ENCODE measurements around the gene HSPA8. TPM values are rescaled to one million over a fixed set of nuclear protein-coding genes. Genes with fewer than 3 reads are reported as not detected.

The HSPA8 gene
- total RNA-seq, result 1,000 to 10,000 TPM; 2,408 to 2,413 TPM

GRCh38 chr11:123061403-123062157 is at the start of gene HSPA8:
Gene HSPA8, minus strand, starts transcription at chr11:123062136. Its CDS starts 812 bp downstream, at chr11:123061324.
- H3K4me3 Mint-ChIP-seq, result peak within 1 kb of the TSS; percentile 98
- H3K27ac Mint-ChIP-seq, result peak within 1 kb of the TSS; percentile 95
- DNase-seq (peak; percentile 82), ATAC-seq (peak; percentile 61)
- H3K36me3 Mint-ChIP-seq (ENCODE audit: low read depth), result peaks cover 77% of the 10 kb centered on the region
- peaks cover 39% of the 10 kb centered on the region for H3K4me1 Mint-ChIP-seq (ENCODE audit: low read depth)
- no peaks in the 10 kb centered on the region for H3K27me3 Mint-ChIP-seq (ENCODE audit: low read depth)
- H3K9me3 Mint-ChIP-seq (ENCODE audit: insufficient read depth), result no peaks in the 10 kb centered on the region
- POLR2A ChIA-PET, result interaction anchor here (0.6 to 8.6 kb wide), 34 partner anchors 8 to 1769 kb away, joined by 3 to 129 read pairs (median 4); partner anchors contain the start of genes JHY and SC5D
- CTCF ChIA-PET, result interaction anchor here (0.6 to 2.7 kb wide), 9 partner anchors 8 to 211 kb away, joined by 3 to 16 read pairs (median 3); no protein-coding TSS in a partner anchor

DNA sequence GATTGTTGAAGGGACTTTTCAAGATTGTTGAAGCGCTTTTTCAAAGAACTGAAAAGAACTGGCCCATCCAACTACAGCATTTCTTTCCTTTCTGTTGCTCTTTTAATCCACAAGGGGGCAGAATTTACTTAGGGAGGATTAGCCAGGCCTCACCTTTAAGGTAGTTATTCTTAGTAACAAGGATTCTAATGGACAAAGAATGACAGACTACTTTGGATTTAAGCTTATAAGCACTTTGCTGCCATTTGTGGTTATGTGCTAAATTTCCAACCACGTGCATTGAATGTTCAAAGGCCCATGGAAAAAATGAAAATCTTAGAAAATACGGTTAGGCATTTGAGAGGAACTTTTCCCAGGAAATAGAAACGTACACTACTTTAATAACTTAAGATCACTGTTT is 49.5 kb upstream of the HSPA8 start:
- peaks cover 13% of the 10 kb centered on the region for H3K27me3 Mint-ChIP-seq (ENCODE audit: low read depth)
- peak; percentile 73 for ATAC-seq
- POLR2A ChIA-PET, result no interaction called here
- H3K4me3 Mint-ChIP-seq, result no peak overlapping the region
- CTCF ChIA-PET, result interaction anchor here (0.6 to 15.1 kb wide), 31 partner anchors 9 to 296 kb away, joined by 3 to 279 read pairs (median 4); no protein-coding TSS in a partner anchor
- no peak for DNase-seq
- no peaks in the 10 kb centered on the region for H3K9me3 Mint-ChIP-seq (ENCODE audit: insufficient read depth)
- peaks cover 4% of the 10 kb centered on the region for H3K4me1 Mint-ChIP-seq (ENCODE audit: low read depth)
- no peak overlapping the region for H3K27ac Mint-ChIP-seq
- no peaks in the 10 kb centered on the region for H3K36me3 Mint-ChIP-seq (ENCODE audit: low read depth)

GRCh38 chr11:123110397-123110796 is 48.5 kb upstream of the HSPA8 start:
- ATAC-seq (no peak), DNase-seq (no peak)
- H3K36me3 Mint-ChIP-seq (ENCODE audit: low read depth), result no peaks in the 10 kb centered on the region
- peaks cover 4% of the 10 kb centered on the region for H3K4me1 Mint-ChIP-seq (ENCODE audit: low read depth)
- H3K4me3 Mint-ChIP-seq, result no peak overlapping the region
- ChIA-PET POLR2A (interaction anchor here (1.0 kb wide), 1 partner anchor 50 kb away, joined by 3 read pairs; no protein-coding TSS in a partner anchor), CTCF (interaction anchor here (0.6 to 15.1 kb wide), 31 partner anchors 8 to 368 kb away, joined by 3 to 279 read pairs (median 4); partner anchors contain the start of gene CRTAM)
- H3K27me3 Mint-ChIP-seq (ENCODE audit: low read depth), result peaks cover 13% of the 10 kb centered on the region
- H3K27ac Mint-ChIP-seq, result peak overlapping the region; percentile 17
- H3K9me3 Mint-ChIP-seq (ENCODE audit: insufficient read depth), result no peaks in the 10 kb centered on the region

DNA sequence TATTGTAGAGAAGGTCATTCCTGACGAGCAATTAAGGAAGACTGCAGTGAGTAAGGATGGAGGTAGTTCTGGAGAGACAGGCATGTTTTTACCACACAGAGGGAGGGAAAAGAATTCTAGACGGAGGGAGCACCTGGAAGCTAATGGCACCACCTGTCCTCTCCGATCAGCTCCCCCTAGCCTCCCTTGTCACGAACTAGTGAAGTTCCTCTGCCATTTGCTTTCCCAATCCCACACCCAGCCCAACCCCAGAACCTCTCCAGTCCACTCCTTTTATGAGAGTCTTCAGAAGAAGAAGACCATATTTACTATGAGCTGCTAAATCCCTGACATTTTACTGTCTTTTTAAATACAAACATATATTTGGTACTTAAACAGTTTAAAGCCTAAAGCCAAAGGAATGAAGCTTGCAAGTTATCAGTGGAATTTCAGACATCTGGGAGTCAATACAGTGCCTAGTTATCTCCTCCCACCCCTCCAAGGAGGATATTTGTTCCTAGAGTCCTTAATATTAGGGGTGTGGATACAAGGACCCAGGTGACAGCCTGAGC is 46.1 kb upstream of the HSPA8 start:
- peaks cover 13% of the 10 kb centered on the region for H3K27me3 Mint-ChIP-seq (ENCODE audit: low read depth)
- no peaks in the 10 kb centered on the region for H3K36me3 Mint-ChIP-seq (ENCODE audit: low read depth)
- no peak overlapping the region for H3K4me3 Mint-ChIP-seq
- ChIA-PET POLR2A (interaction anchor here (1.0 kb wide), 1 partner anchor 37 kb away, joined by 7 read pairs; no protein-coding TSS in a partner anchor), CTCF (interaction anchor here (1.5 to 15.1 kb wide), 4 partner anchors 20 to 154 kb away, joined by 4 to 279 read pairs (median 32); no protein-coding TSS in a partner anchor)
- no peaks in the 10 kb centered on the region for H3K9me3 Mint-ChIP-seq (ENCODE audit: insufficient read depth)
- H3K4me1 Mint-ChIP-seq (ENCODE audit: low read depth), result peaks cover 11% of the 10 kb centered on the region
- ATAC-seq (no peak), DNase-seq (no peak)
- no peak overlapping the region for H3K27ac Mint-ChIP-seq

GRCh38 chr11:123104697-123105096 is 42.8 kb upstream of the HSPA8 start:
- no peaks in the 10 kb centered on the region for H3K36me3 Mint-ChIP-seq (ENCODE audit: low read depth)
- H3K9me3 Mint-ChIP-seq (ENCODE audit: insufficient read depth), result no peaks in the 10 kb centered on the region
- no peak overlapping the region for H3K4me3 Mint-ChIP-seq
- ATAC-seq (no peak), DNase-seq (no peak)
- ChIA-PET CTCF (interaction anchor here (1.1 to 15.1 kb wide), 9 partner anchors 11 to 256 kb away, joined by 3 to 279 read pairs (median 19); no protein-coding TSS in a partner anchor), POLR2A (no interaction called here)
- H3K27me3 Mint-ChIP-seq (ENCODE audit: low read depth), result peaks cover 13% of the 10 kb centered on the region
- no peak overlapping the region for H3K27ac Mint-ChIP-seq
- peaks cover 23% of the 10 kb centered on the region for H3K4me1 Mint-ChIP-seq (ENCODE audit: low read depth)

GRCh38 chr11:123103326-123103980 is 41.5 kb upstream of the HSPA8 start:
- H3K4me1 Mint-ChIP-seq (ENCODE audit: low read depth), result peaks cover 23% of the 10 kb centered on the region
- H3K4me3 Mint-ChIP-seq, result no peak overlapping the region
- no peaks in the 10 kb centered on the region for H3K36me3 Mint-ChIP-seq (ENCODE audit: low read depth)
- peaks cover 6% of the 10 kb centered on the region for H3K27me3 Mint-ChIP-seq (ENCODE audit: low read depth)
- ATAC-seq, result peak; percentile 80
- ChIA-PET CTCF (interaction anchor here (0.6 to 15.1 kb wide), 41 partner anchors 9 to 454 kb away, joined by 3 to 279 read pairs (median 4); partner anchors contain the start of gene HSPA8), POLR2A (interaction anchor here (0.8 to 2.5 kb wide), 4 partner anchors 33 to 50 kb away, joined by 3 to 9 read pairs (median 6); partner anchors contain the start of gene HSPA8)
- no peak overlapping the region for H3K27ac Mint-ChIP-seq
- DNase-seq, result peak; percentile 51
- no peaks in the 10 kb centered on the region for H3K9me3 Mint-ChIP-seq (ENCODE audit: insufficient read depth)

DNA sequence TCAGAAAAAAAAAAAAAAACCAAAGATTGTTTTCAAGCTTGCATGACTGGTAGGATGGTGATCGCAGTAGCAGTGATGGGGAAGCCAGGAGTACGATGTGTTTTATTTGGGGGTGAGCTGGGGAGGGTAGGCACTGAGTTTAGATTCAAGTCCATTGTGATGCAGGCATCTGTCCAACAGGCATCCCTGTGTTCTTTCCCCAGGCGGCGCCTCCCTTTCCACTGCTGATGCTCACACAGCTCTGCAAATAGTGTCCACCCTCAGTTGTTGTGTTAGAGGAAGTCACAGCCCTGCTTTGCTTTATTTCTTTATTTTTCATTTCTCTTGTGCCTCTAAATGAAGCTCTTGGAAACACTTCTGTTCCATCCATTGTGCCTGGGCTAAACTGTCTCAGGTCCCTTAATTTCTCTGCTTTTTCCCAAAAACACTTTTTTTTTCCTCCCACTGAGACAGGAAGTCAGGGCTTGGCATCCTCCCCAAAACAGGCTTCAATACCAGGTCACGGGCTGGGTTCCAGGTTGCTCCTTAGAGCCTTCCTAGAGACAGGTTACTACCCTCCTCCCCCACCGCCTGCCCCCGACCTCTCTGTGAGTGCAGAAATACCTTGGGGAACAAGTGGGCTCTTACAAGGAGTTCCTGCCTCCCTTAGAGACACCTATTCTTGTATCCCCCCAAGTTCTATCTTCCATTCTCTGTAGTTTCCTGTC is 38.6 kb upstream of the HSPA8 start:
- no peaks in the 10 kb centered on the region for H3K27me3 Mint-ChIP-seq (ENCODE audit: low read depth)
- peak; percentile 24 for ATAC-seq
- no peaks in the 10 kb centered on the region for H3K9me3 Mint-ChIP-seq (ENCODE audit: insufficient read depth)
- CTCF ChIA-PET, result interaction anchor here (0.6 to 15.1 kb wide), 7 partner anchors 11 to 307 kb away, joined by 3 to 279 read pairs (median 3); no protein-coding TSS in a partner anchor
- POLR2A ChIA-PET, result interaction anchor here (1.1 to 1.4 kb wide), 3 partner anchors 12 to 38 kb away, joined by 3 to 6 read pairs (median 5); partner anchors contain the start of gene HSPA8
- no peak for DNase-seq
- H3K27ac Mint-ChIP-seq, result peak overlapping the region; percentile 5
- no peak overlapping the region for H3K4me3 Mint-ChIP-seq
- H3K4me1 Mint-ChIP-seq (ENCODE audit: low read depth), result peaks cover 23% of the 10 kb centered on the region
- no peaks in the 10 kb centered on the region for H3K36me3 Mint-ChIP-seq (ENCODE audit: low read depth)

DNA sequence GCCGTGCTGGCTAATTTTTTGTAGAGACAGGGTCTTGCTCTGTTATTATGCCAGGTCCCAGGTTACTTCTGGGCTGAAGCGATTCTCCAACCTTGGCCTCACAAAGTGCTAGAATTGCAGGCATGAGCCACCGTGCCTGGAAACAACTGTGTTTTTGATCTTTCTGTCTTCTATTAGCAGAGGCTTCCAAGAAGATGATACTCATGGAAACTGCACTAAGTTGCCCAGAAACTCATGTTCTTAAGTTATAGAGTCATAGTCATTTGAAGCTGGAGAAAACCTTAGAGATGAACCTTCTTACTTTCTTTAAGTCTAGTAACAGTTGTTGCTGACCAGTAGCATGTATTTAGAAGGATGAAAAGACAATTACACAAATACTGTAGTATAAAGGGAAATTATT is 37.1 kb upstream of the HSPA8 start:
- H3K27me3 Mint-ChIP-seq (ENCODE audit: low read depth), result no peaks in the 10 kb centered on the region
- POLR2A ChIA-PET, result no interaction called here
- peaks cover 19% of the 10 kb centered on the region for H3K4me1 Mint-ChIP-seq (ENCODE audit: low read depth)
- H3K36me3 Mint-ChIP-seq (ENCODE audit: low read depth), result no peaks in the 10 kb centered on the region
- H3K4me3 Mint-ChIP-seq, result no peak overlapping the region
- ATAC-seq (no peak), DNase-seq (no peak)
- H3K27ac Mint-ChIP-seq, result no peak overlapping the region
- no peaks in the 10 kb centered on the region for H3K9me3 Mint-ChIP-seq (ENCODE audit: insufficient read depth)
- CTCF ChIA-PET, result interaction anchor here (0.7 to 1.1 kb wide), 4 partner anchors 12 to 163 kb away, joined by 3 to 5 read pairs (median 3); no protein-coding TSS in a partner anchor

- no peaks in the 10 kb centered on the region for H3K9me3 Mint-ChIP-seq (ENCODE audit: insufficient read depth)
- H3K36me3 Mint-ChIP-seq (ENCODE audit: low read depth), result no peaks in the 10 kb centered on the region
- ChIA-PET POLR2A (no interaction called here), CTCF (interaction anchor here (0.7 to 2.5 kb wide), 7 partner anchors 9 to 167 kb away, joined by 3 to 12 read pairs (median 5); partner anchors contain the start of gene HSPA8)
- DNase-seq (no peak), ATAC-seq (no peak)
- peaks cover 3% of the 10 kb centered on the region for H3K4me1 Mint-ChIP-seq (ENCODE audit: low read depth)
- H3K27me3 Mint-ChIP-seq (ENCODE audit: low read depth), result no peaks in the 10 kb centered on the region
- H3K4me3 Mint-ChIP-seq, result no peak overlapping the region
- no peak overlapping the region for H3K27ac Mint-ChIP-seq
Measured at GRCh38 chr11:123093739-123094138, 31.8 kb upstream of the HSPA8 start.

DNA sequence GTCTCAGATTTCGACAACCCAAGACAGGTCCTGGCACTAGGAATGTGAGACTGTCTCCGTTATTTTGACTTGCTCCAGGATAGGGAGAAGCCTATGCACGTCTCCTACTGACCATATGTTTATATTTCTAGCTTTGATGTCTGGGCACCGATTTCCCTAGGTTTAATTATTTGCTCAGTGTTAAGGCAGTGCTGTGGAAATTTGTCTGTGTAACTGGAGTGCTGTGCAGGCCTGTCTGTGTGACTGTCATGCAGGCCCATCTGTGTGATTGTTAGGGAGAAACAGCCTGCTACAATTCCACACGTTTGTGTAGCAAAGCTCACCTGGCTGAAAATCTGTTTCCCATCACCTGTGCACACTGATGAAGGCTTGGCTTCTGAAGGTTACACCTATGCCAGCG is 29.6 kb upstream of the HSPA8 start:
- Mint-ChIP-seq H3K4me1 (ENCODE audit: low read depth) (peaks cover 19% of the 10 kb centered on the region), H3K27ac (no peak overlapping the region), H3K27me3 (ENCODE audit: low read depth) (no peaks in the 10 kb centered on the region), H3K4me3 (no peak overlapping the region), H3K36me3 (ENCODE audit: low read depth) (no peaks in the 10 kb centered on the region), H3K9me3 (ENCODE audit: insufficient read depth) (no peaks in the 10 kb centered on the region)
- no peak for ATAC-seq
- CTCF ChIA-PET, result interaction anchor here (0.7 to 2.7 kb wide), 4 partner anchors 12 to 37 kb away, joined by 3 to 19 read pairs (median 4); no protein-coding TSS in a partner anchor
- no peak for DNase-seq
- POLR2A ChIA-PET, result interaction anchor here (1.3 to 2.7 kb wide), 3 partner anchors 29 to 34 kb away, joined by 6 to 12 read pairs (median 7); partner anchors contain the start of gene HSPA8

Measured in activated CD8-positive, alpha-beta T cell treated with anti-CD3 and anti-CD28 coated beads, Interleukin-2, amount 10 ng/mL, durations not matched to agents 7 days and 5 days (primary cell).